ENCODE results near the gene THSD4.
A peak's percentile ranks its signal among the peaks of the same experiment; 100 is the strongest.

The THSD4 gene

DNA sequence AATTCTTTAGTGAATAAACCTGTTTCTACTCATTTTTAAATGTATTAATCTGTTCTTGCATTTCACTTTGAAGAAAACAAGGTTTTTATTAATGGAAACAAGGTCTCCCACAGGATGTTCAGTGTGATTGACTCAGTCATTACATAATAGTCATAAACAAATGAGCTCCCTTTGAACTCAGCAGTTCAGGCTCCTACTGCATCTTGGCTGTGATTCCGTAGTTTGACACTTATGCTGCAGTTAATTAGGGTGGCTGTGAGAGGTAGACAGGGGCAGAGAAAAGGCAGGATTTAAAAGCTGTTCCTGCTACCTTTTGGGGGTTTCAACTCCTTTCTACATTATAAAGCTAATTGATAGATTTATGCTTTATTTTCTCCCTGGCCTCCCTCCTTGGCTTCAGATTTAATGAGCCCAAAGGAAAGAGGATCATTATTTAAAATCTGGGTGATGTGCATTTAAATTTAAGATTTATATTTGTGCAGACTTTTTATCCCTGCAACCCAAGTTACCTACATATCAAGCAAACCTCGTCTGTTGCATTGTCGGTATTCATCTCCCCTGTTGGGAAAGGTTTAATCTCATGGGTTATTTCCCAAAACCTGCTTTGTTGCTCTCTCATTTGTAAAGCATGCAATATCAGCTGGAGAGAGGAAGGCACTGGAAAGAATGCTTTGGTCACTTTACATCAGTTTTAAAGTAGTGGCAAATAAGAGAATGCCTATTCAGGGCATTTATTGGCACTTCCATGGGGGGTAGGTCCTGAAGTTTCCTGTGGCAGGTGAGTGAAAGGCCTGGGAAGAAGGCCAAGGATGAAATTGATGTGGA lies 350.1 kb downstream of the THSD4 start:
- in situ Hi-C loops (cut with MboI; ENCODE audit: low pct_unique_long_range_greater_than_20kb, low sequenced_read_pairs) = loop anchor here (25.0 kb wide), 1 partner anchor 697 kb away; no protein-coding TSS in a partner anchor
- no peak for DNase-seq

DNA sequence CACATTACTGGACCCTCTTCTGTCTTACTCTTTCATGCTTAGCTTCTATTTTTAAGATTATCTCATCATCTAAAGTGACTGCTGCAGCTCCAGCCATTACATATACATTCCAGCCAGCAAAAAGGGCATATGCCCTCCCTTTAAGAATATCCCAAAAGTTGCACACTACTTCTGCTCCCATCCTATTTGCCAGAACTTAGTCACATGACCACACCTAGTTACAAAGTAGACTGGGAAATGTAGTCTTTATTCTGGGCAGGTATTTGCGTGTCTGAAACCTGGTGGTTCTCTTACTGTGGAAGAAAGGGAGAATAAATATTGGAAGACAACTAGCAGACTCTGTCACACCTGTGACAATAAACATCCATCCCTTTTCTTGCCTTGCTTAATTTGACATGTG lies 353.4 kb downstream of the THSD4 start:
- in situ Hi-C loops (cut with MboI; ENCODE audit: low pct_unique_long_range_greater_than_20kb, low sequenced_read_pairs) = loop anchor here (25.0 kb wide), 1 partner anchor 694 kb away; no protein-coding TSS in a partner anchor
- DNase-seq = no peak

DNA sequence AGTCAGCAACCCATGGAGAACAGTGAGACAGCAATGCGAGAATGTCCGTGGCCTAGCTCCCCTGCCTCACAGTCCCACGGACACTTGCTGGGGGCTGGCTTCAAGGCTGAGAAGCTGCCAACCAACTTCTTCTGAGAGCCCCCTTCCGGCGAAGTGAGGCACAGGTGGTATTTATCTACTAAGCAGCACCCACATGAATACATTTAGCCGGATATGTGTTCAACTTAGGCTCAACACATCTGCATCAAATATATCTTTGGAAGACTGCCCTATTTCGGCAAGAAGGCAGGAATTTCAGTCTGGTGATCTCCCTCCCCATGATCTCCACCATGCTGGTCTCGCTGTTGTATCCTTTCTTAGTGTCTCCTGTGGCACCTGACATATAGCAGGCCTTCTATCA lies 354.1 kb downstream of the THSD4 start:
- DNase-seq = peak; percentile 35
- in situ Hi-C loops (cut with MboI; ENCODE audit: low pct_unique_long_range_greater_than_20kb, low sequenced_read_pairs) = loop anchor here (25.0 kb wide), 1 partner anchor 693 kb away; no protein-coding TSS in a partner anchor

DNA sequence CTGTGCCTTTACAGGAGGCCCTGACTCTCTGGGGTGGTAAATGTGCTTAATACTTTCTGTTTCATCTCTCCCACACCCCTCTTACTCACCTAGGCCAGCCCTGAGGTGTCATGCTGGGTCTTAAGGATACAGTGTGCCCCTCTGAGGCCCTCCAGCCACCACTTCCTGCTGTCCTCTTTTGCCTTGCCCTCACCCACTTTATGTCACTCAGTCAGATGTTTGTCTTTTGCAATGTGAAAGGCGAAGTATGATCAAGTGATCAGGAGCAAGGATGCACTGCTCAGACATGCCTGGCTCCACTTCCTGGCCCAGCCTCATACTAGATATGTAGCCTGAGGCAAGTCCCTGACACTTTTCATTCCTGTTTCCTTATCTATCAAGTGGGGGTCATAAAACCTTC lies 356.1 kb downstream of the THSD4 start:
- in situ Hi-C loops (cut with MboI; ENCODE audit: low pct_unique_long_range_greater_than_20kb, low sequenced_read_pairs) = loop anchor here (25.0 kb wide), 1 partner anchor 691 kb away; no protein-coding TSS in a partner anchor
- no peak for DNase-seq

DNA sequence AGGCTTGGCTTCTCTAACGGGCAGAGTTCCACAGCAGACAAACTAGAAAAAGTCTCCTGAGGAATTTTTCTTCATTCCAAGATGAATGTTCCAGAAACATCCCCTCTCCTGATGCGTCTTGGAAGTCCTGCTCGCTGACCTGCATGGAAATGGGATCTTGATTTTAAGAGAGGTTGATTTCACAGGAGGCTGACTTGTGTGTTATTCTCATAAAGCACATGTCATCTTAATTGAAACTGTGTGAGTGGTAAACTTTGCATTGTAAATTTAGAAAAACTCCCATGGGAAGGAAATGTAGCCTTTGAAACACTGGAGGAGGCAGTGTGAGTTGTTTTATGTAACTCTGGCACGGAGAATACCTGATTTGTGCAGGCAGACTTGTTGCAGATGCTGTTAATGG lies 357.3 kb downstream of the THSD4 start:
- DNase-seq = no peak
- in situ Hi-C loops (cut with MboI; ENCODE audit: low pct_unique_long_range_greater_than_20kb, low sequenced_read_pairs) = loop anchor here (25.0 kb wide), 1 partner anchor 690 kb away; no protein-coding TSS in a partner anchor

DNA sequence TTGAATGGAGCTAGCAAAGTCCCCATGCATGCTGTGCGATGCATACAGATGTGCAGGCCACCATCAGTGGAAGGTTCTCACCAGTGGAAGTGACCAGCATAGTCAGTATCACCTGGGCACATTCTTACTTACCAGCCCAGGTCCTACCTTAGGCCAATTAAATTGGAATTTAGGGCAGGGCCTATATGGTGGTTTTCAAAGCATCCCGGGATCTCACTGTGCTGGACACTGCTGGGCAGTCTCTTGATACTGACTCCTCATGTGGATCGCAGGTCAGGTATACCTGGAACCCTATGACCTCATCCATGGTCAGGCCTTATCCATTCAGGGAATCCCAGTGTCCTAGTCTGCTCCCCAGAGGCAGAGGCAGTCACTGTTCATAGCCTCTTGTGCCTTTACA lies 358.5 kb downstream of the THSD4 start:
- in situ Hi-C loops (cut with MboI; ENCODE audit: low pct_unique_long_range_greater_than_20kb, low sequenced_read_pairs) = loop anchor here (25.0 kb wide), 1 partner anchor 689 kb away; no protein-coding TSS in a partner anchor
- DNase-seq = no peak

DNA sequence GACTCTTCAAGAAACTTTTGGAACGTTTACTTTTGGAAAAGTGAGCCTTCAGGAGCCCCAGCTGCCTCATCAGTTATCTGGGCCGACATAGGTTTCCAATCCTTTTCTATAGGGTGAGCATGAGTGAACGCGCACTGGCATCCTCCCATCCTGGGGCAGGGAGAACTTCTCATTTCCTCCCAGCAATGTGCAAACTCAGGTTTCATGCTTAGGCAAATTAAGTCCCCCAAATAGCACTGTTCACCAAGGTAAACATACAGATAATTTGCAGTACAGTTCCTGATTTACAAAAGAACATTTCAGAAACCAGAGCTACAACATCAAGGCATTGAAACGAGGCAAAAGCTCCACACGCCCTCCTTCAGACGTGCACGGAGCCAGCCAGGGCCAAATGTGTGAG lies 361.6 kb downstream of the THSD4 start:
- no peak for DNase-seq
- in situ Hi-C loops (cut with MboI; ENCODE audit: low pct_unique_long_range_greater_than_20kb, low sequenced_read_pairs) = no loop called here

DNA sequence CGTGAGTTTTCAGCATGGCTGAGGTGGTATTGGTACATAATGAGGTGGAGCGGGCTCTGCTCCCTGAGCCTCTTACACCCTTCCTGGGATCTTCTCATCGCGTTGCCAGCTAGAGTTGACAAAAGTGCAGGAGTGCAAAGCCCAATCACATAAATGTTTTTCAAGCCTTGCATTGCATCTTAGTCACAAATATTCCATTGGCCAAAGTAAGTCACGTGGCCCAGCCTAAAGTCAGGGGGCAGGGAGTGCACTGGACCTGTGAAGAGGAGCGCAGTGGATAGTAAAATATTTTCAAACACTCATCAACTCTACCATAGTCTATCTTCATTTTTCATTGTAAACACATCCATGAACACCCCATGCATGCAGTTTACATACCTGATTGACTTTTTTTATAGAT lies 365.3 kb downstream of the THSD4 start:
- no peak for DNase-seq
- in situ Hi-C loops (cut with MboI; ENCODE audit: low pct_unique_long_range_greater_than_20kb, low sequenced_read_pairs) = no loop called here

DNA sequence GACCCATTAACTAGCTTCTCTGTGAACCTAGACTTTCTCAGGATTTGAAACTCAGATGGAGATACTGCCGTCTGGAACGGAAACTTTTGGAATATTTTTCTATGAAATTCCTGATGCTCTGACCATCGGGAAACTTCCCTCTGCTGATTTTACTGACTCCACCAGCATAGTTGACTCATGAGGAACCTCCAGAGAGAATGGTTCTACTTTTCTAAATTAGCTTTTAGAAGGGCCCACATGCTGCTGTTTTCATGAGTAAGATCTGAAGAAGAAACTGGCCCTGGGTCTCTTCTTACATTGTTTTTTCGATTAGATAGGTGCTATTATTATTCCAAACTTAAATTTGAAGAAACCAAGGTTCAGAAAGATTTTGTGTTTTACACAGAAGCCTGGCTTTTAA lies 368.8 kb downstream of the THSD4 start:
- in situ Hi-C loops (cut with MboI; ENCODE audit: low pct_unique_long_range_greater_than_20kb, low sequenced_read_pairs) = no loop called here
- no peak for DNase-seq

DNA sequence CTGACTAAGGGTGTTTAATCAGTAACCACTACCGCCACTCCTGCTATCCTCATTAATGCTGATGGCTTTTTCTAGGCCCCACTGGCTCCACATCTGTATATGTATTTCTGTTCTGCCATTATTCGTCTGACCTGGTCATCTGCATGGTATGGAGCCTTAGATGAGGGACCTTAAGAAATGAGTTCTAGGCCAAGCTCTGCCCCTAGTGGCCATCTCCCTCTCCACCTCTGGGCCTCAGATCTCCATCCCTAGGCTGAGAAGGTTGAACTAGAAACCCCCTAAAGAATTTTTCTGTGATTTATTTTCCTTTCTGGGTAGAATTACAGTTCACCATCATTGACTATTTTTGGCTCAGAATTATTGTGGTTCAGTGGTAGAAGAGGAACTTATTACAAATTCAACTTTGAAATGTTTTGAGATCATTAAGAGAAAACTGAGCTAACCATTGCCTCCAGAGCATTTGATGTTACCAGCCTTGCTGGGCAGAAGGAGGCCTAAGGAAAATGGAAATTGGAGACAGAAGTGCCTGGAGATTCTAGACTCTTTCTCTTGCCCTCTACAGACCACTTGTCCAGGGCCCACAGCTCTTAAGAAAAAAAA lies 369.9 kb downstream of the THSD4 start:
- in situ Hi-C loops (cut with MboI; ENCODE audit: low pct_unique_long_range_greater_than_20kb, low sequenced_read_pairs) = no loop called here
- peak; percentile 12 for DNase-seq

DNA sequence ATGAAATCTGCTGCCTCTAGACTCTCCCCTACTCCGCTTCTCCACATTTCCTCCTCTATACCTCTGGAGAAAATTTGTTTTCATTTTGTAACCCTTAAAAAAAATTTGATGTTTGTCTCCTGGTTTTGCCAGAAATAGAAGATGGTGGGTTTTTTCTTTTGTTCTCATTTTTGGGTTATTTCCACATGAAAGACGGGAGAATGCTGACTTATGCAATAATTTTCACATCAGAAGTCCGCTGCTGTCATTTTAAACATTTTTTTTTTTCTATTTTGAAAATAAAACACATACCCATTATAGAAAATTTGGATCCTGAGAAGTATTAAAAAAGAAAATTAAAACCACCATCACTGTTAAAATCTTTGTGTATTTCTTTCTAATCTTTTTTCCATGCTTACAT lies 374.3 kb downstream of the THSD4 start:
- in situ Hi-C loops (cut with MboI; ENCODE audit: low pct_unique_long_range_greater_than_20kb, low sequenced_read_pairs) = no loop called here
- no peak for DNase-seq

DNA sequence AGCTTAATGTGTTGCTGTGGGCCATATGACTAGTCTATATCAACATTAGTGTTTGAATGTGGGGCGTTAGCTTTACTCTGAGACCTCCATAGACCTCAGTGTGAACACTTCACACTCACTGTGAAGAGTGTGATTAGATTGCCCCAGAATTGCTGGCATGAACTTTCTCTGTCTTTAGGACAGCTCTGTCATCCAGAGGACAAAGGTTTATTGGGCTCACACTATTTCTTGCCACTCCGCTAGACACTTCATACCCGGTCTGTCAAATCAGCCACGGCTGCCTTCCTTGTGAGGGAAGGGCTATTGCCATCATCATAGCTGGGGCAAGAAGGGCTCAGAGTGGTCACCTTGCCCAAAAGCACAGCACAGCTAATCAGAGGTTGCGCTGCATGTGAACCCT lies 378.3 kb downstream of the THSD4 start:
- no peak for DNase-seq
- in situ Hi-C loops (cut with MboI; ENCODE audit: low pct_unique_long_range_greater_than_20kb, low sequenced_read_pairs) = no loop called here

DNA sequence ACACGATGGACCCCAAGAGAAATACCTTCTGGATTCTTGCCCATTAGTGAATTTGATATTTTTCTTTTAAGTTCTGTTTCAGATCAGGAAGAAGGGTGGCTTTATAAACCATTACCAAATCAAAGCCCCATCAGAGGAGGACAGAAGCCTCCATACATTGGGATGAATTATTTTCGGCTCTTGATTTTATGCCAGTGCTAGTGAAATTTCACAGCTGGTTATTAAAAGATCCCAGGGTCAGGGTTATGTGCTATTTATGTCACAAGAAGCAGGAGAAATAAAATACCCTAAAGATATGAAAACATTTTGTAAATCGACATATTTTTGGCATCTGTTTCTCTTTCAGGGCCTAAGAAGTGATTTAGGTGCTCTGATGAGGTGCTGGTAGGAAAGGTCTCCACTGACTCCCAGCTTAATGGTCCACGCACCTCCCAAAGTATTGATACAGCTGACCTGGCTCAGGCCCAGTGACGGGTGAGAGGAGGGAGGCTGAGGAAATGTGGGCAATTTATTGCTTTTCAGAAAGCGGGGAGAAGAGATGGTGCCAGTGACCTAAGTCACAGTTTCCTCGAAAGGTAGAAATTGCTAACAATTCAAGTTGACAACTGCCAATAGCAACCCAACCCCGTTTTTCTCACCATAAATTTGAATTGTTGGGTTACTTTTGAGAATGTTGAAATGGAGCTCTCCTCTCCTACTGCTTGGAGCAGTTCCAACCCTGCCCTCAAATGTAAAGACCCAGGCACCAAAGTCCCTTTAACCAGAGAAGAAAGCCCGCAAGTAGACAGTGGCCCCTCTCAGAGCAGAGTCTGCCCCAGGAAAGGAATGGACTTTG lies 379.5 kb downstream of the THSD4 start:
- in situ Hi-C loops (cut with MboI; ENCODE audit: low pct_unique_long_range_greater_than_20kb, low sequenced_read_pairs) = no loop called here
- no peak for DNase-seq

DNA sequence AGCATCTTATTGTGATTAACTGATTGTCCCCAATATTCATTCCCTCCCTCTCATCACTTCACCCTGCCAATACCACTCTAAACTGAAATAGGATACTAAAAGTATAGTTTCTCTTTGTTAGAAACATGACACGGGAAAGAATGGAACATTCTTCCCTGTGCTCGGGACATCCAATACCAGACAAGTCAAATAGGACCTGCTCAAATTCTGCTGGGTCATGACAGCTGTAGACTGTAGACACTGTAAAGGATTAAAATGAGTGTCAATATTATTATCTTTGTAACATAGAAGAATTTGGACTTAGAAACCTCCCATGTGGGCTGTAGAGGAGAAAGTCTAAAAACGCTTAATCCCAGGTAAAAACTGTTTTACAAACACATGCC lies 380.1 kb downstream of the THSD4 start:
- DNase-seq = no peak
- in situ Hi-C loops (cut with MboI; ENCODE audit: low pct_unique_long_range_greater_than_20kb, low sequenced_read_pairs) = no loop called here

DNA sequence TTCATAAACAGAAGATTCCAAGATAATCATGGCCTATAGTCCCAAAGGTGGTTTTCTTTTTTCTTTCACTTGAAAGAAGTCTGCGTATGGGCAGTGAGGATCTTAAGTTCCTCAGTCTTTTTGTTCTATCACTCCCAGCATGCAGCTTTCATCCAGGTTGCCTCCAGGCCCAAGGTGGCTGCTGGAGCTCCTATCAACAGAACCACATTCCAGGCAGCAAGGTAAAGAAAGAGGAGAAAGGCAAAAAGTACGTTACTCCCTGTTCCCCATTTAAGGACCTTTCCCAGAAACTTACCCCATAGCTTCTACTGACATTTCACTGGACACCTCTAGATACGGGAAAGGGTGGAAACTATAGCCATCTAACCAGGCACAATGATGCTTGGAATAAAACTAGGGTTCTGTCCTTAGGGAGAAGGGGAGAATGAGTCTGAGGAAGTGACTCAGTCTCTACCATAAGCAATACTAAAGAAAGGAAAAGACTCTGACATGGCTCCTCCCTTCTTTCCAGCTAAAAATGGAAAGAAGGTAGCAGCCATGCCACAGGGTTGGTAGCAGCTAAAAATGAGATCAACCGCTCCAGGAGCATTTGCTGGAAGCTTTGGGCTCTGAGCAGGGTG lies 381.2 kb downstream of the THSD4 start:
- in situ Hi-C loops (cut with MboI; ENCODE audit: low pct_unique_long_range_greater_than_20kb, low sequenced_read_pairs) = no loop called here
- no peak for DNase-seq

DNA sequence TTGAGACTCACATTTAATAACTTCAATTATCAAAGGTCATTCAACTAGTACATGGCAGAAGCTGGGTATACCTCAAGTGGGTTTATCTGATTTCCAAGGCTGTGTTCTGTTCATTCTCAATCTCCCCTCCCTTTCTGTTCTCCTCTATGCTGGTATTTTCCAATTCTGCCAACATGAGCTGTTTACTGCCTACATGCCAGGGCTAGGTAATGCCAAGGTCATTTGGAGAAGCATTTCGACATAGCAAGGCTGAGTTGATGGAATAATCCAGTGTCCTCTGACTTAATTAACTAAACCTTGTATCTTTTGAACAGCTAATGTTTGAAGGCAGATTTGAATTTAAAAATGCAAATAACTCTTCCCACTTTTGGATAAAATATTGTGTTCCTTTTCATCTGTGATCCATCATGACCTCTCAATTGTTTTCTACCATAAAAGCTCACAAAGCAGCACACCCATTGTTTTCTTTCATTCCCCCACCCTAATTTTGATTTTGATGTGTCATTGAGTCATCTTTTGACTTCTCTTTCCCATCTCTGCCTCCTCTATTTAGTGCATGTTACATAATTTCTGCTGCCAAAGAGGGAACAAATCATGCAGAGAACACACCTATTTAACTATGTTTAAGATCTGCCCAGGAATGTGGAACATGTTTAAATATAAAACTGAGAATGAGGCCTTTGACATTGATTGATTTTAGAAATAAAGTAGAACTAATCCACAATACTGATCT lies 386.2 kb downstream of the THSD4 start:
- in situ Hi-C loops (cut with MboI; ENCODE audit: low pct_unique_long_range_greater_than_20kb, low sequenced_read_pairs) = no loop called here
- DNase-seq = no peak

DNA sequence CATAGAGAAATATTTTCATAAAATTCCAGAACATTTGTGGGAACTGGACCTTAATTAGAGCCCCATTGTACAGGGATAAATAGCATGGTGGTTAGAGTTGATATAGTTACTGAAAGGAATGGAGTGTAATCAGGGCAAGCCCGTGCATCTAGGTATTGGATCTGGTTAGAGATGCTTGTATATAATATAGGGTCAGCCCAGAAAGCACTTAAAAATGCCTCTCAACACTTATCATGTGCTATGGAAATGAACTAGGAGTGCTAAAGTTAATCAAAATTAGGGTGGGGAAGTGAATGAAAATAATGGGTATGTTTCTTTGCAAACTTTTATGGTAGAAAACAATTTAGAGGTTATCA lies 386.8 kb downstream of the THSD4 start:
- DNase-seq = no peak
- in situ Hi-C loops (cut with MboI; ENCODE audit: low pct_unique_long_range_greater_than_20kb, low sequenced_read_pairs) = no loop called here

DNA sequence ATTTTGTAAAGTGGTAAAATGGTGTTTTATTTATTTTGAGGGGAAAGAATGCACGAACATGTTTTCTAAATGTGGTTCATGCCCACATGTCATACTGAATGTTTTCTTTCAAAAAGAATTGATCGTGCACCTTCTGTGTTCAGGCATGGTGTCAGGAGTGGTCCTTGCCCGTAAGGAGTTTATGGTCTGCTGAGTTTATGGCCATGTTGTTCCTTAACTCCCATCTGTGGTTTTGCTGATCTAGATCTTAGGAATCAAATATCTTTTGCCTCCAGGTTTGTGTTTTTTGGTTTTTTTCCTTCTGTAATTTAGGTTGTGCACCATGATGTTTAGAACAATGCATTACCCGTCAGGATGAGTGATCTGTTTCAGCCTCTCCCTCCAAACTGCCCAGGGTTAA lies 390.7 kb downstream of the THSD4 start:
- in situ Hi-C loops (cut with MboI; ENCODE audit: low pct_unique_long_range_greater_than_20kb, low sequenced_read_pairs) = no loop called here
- DNase-seq = no peak

DNA sequence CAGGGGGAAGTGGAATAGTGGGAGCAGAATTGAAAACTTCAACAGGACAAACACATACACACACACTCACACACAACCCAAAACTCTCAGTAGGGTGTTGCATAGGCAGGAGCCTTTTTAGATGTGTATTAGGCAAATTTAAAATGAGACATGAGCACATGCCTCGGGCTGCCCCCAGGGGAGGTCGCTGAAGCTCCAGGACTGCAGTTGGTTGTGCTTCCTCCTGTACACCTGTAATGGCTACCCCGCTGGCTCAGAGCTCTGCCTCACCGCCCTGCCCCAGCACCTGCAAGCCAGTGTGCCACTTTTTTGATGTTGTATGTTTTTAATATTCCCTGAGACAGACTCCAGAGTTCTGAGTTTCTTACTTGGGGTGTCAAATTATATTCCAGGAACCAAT lies 391.7 kb downstream of the THSD4 start:
- in situ Hi-C loops (cut with MboI; ENCODE audit: low pct_unique_long_range_greater_than_20kb, low sequenced_read_pairs) = no loop called here
- no peak for DNase-seq

Data from KBM-7 (cell line).